Measurements from ENCODE around the gene SORCS1. TPM values are rescaled to one million over a fixed set of nuclear protein-coding genes. Genes with fewer than 3 reads are reported as not detected.

SORCS1 gene
- total RNA-seq, 1 experiment from 2014 or later, result 1.7 TPM

GRCh38 chr10:106740071-106740470 is 424.4 kb downstream of the SORCS1 start:
- no peak overlapping the region for H2BK20ac ChIP-seq (ENCODE audit: low read depth, low read length, poor library complexity, severe bottlenecking)
- H3K27me3 ChIP-seq (ENCODE audit: insufficient read depth, low read length), result no peaks in the 10 kb centered on the region
- Mint-ChIP-seq H3K4me3 (no peak overlapping the region), H3K4me1 (peaks cover 10 to 12% of the 10 kb centered on the region in 2 experiments), H3K27ac (no peak overlapping the region), H3K36me3 (ENCODE audit: insufficient read depth in 1 of 3, low read depth in 3 of 3) (no peaks in the 10 kb centered on the region), H3K9me3 (peaks cover 0 to 4% of the 10 kb centered on the region in 2 experiments; a peak in 1 of 5 replicates), H3K27me3 (ENCODE audit: low read depth) (no peaks in the 10 kb centered on the region)
- no peak overlapping the region for H3K4me2 ChIP-seq (ENCODE audit: insufficient read depth, insufficient read length, low read length)
- H2BK12ac ChIP-seq (ENCODE audit: insufficient read length, low read depth, low read length), result no peak overlapping the region
- H2BK15ac ChIP-seq (ENCODE audit: low read depth, low read length), result no peak overlapping the region
- no peak overlapping the region for H3K9ac ChIP-seq (ENCODE audit: extremely low read depth, insufficient read length, low read length)
- H3K23me2 ChIP-seq (ENCODE audit: insufficient read length, low read depth, low read length, poor library complexity, severe bottlenecking), result no peaks in the 10 kb centered on the region
- H3K4me1 ChIP-seq (ENCODE audit: insufficient read depth, low read length), result no peaks in the 10 kb centered on the region
- H3K79me2 ChIP-seq (ENCODE audit: insufficient read depth, low read length), result no peaks in the 10 kb centered on the region
- WGBS (ENCODE audit: extremely low coverage, insufficient read length, low lambda C conversion rate), result no CpG with 5 or more reads among the region's 1 CpG
- H3K14ac ChIP-seq (ENCODE audit: insufficient read depth, low read length), result no peak overlapping the region
- DNase-seq, result no peak
- no peak overlapping the region for H3K4ac ChIP-seq (ENCODE audit: low read depth, low read length)
- no peaks in the 10 kb centered on the region for H3K9me3 ChIP-seq (ENCODE audit: control insufficient read depth, low read depth, low read length)
- TF ChIP-seq CTCF (conservative IDR thresholded peaks at IDR 0.05), result no peak
- H3K18ac ChIP-seq (ENCODE audit: insufficient read length, low read depth, low read length), result no peak overlapping the region
- no peak overlapping the region for H2BK120ac ChIP-seq (ENCODE audit: low read depth, low read length, poor library complexity, severe bottlenecking)
- H4K5ac ChIP-seq (ENCODE audit: insufficient read length, low read depth, low read length), result no peak overlapping the region
- H3K27ac ChIP-seq (ENCODE audit: insufficient read length, low read depth, low read length), result no peak overlapping the region
- H3K56ac ChIP-seq (ENCODE audit: insufficient read length, low read depth, low read length), result no peak overlapping the region
- H2BK5ac ChIP-seq (ENCODE audit: insufficient read length, low read length), result no peak overlapping the region
- no peak overlapping the region for H3K23ac ChIP-seq (ENCODE audit: insufficient read length, low read depth, low read length)
- no peaks in the 10 kb centered on the region for H3K79me1 ChIP-seq (ENCODE audit: insufficient read depth, low read depth, low read length, poor library complexity, severe bottlenecking)
- no peak overlapping the region for H2AK5ac ChIP-seq (ENCODE audit: insufficient read length, low read length)
- no peaks in the 10 kb centered on the region for H4K20me1 ChIP-seq (ENCODE audit: control insufficient read depth, insufficient read depth, insufficient read length)
- H3T11ph ChIP-seq (ENCODE audit: low read length), result no peak overlapping the region
- H4K91ac ChIP-seq (ENCODE audit: insufficient read length, low read depth, low read length), result no peak overlapping the region
- no peak overlapping the region for H4K8ac ChIP-seq (replicated peaks; ENCODE audit: insufficient read length, low read depth, low read length)
- H2AFZ ChIP-seq (ENCODE audit: low read length), result no peak overlapping the region

All from H9 (cell line).